ENCODE measurements around the gene RAP1GAP.
"Not testable (repeated sequence)": the region's sequence is repeated elsewhere in the genome, so short reads cannot be mapped to it uniquely, and the experiment has no call there.

Gene RAP1GAP

GRCh38 chr1:21641967-21642739, 27.0 kb downstream of the RAP1GAP start:
- DNase-seq = no peak

- DNase-seq = no peak
Observed at GRCh38 chr1:21641537-21641936, 27.6 kb downstream of the RAP1GAP start.

- no peak for DNase-seq
Observed at GRCh38 chr1:21641076-21641475, 28.1 kb downstream of the RAP1GAP start.

GRCh38 chr1:21640653-21641052, 28.5 kb downstream of the RAP1GAP start:
- DNase-seq = no peak

- DNase-seq = no peak
Observed at GRCh38 chr1:21639594-21640041, 29.5 kb downstream of the RAP1GAP start.

- DNase-seq = peak; percentile 40
Observed at GRCh38 chr1:21638531-21639341, 30.4 kb downstream of the RAP1GAP start.

GRCh38 chr1:21637514-21637913, 31.6 kb downstream of the RAP1GAP start:
- DNase-seq = no peak

GRCh38 chr1:21636029-21636428, 33.1 kb downstream of the RAP1GAP start:
- DNase-seq = no peak

GRCh38 chr1:21634806-21635535, 34.2 kb downstream of the RAP1GAP start:
- no peak for DNase-seq

GRCh38 chr1:21633992-21634805, 35.0 kb downstream of the RAP1GAP start:
- DNase-seq = no peak

GRCh38 chr1:21633141-21633755, 35.9 kb downstream of the RAP1GAP start:
- no peak for DNase-seq

- DNase-seq = no peak
Observed at GRCh38 chr1:21631944-21632887, 36.9 kb downstream of the RAP1GAP start.

- not testable (repeated sequence) for DNase-seq
Observed at GRCh38 chr1:21631590-21631943, 37.6 kb downstream of the RAP1GAP start.

GRCh38 chr1:21630571-21631343, 38.4 kb downstream of the RAP1GAP start:
- no peak for DNase-seq

- no peak for DNase-seq
Observed at GRCh38 chr1:21629971-21630370, 39.2 kb downstream of the RAP1GAP start.

- no peak for DNase-seq
Observed at GRCh38 chr1:21628798-21629393, 40.3 kb downstream of the RAP1GAP start.

- DNase-seq = no peak
Observed at GRCh38 chr1:21626921-21627339, 42.2 kb downstream of the RAP1GAP start.

- DNase-seq = no peak
Observed at GRCh38 chr1:21625390-21626190, 43.6 kb downstream of the RAP1GAP start.

All from NCI-H69 (cell line).